NCI-H2227 (cell line): ENCODE results near the gene PTPN14.
"Not testable (repeated sequence)": the region's sequence is repeated elsewhere in the genome, so short reads cannot be mapped to it uniquely, and the experiment has no call there.

ENCODE experiments used
- DNase-seq: peaks from one replicate; lab custom pipeline; 2025; ENCODE audit not compliant: unreplicated experiment; lab: John Stamatoyannopoulos, UW

PTPN14 gene

GRCh38 chr1:214404571-214405213, 146.7 kb downstream of the PTPN14 start:
- no peak for DNase-seq

- no peak for DNase-seq
These were observed 147.2 kb downstream of the PTPN14 start for GRCh38 chr1:214404154-214404553.

- no peak for DNase-seq
These were observed 148.0 kb downstream of the PTPN14 start for GRCh38 chr1:214403431-214403830.

DNA sequence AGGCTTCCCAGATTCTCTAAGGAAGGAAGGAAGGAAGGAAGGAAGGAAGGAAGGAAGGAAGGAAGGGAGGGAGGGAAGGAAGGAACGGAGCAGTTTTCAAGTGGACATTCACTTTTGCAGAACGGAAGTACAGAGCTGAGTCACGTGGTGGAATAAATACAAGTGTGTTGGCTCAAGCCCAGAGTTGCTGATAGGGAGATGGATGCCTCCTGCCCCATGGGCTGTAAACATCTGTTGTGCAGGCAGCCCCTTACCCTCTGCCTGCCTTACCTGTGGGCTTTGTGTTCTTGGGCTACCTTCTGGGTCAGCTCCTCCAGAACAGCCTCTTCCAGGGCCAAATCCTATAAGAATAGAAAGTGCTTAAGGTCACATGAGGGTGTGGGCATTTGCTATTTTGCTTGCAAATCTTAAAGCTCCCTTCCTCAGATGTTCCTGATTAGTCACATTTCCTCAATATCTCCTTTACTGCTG, 148.8 kb downstream of the PTPN14 start:
- no peak for DNase-seq

GRCh38 chr1:214401666-214402065, 149.7 kb downstream of the PTPN14 start:
- no peak for DNase-seq

DNA sequence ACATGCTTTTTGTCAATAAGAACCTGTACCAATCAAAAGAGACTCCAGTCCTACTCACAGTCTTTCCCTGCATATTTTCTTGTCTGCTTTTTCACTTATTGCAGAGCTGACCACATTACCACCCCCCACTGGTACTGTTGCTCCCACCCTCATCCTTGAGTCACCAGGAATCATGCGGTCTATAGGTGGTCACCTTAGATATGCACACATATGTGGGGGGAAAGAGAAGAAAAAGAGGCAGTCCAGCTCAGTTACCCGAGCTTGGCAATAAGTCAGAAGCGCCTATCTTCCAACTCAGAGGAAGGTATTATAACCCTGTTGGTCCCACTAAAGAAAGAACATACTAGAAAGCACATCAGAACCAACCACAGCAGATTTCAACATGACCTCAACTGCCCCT, 151.3 kb downstream of the PTPN14 start:
- DNase-seq = no peak

- no peak for DNase-seq
These were observed 152.9 kb downstream of the PTPN14 start for GRCh38 chr1:214398490-214398889.

DNA sequence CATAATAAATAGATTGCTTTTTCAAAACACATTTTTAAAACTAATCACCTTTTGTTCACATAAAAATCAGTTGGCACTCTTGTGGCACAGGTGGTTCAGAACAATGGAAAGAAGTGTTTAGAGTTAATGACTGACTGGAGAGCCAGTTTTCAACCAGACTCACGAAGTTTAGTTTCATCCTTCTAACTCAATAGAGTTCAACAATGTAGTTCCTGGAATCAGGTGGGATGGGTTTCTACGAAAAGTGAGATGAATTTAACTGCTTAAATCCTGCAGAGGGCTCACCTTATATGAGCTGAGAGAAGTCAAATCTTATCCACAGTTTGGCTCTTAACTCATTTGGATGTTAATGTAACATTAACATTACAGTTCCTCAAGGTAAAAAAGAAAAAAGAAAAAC, 153.9 kb downstream of the PTPN14 start:
- no peak for DNase-seq

GRCh38 chr1:214396330-214396729, 155.1 kb downstream of the PTPN14 start:
- DNase-seq = no peak

DNA sequence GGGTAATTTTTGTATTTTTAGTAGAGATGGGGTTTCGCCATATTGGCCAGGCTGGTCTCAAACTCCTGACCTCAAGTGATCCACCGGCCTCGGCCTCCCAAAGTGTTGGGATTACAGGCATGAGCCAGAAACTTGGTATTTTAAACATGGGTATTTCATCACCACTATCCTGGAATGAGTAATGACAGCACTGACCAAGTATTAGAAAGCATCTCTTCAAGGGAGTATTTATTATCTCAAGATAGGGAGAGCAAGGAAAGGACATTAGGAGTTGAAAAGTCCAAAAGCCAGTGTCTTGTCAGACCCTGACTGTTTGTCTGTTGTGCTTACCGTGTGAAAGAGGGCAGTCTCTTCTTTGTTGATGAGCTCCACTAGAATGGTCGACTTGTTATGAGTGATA, 156.8 kb downstream of the PTPN14 start:
- not testable (repeated sequence) for DNase-seq

GRCh38 chr1:214393086-214393485, 158.3 kb downstream of the PTPN14 start:
- no peak for DNase-seq

GRCh38 chr1:214391873-214392645, 159.3 kb downstream of the PTPN14 start:
- DNase-seq = peak; percentile 49

GRCh38 chr1:214389734-214390133, 161.7 kb downstream of the PTPN14 start:
- no peak for DNase-seq

DNA sequence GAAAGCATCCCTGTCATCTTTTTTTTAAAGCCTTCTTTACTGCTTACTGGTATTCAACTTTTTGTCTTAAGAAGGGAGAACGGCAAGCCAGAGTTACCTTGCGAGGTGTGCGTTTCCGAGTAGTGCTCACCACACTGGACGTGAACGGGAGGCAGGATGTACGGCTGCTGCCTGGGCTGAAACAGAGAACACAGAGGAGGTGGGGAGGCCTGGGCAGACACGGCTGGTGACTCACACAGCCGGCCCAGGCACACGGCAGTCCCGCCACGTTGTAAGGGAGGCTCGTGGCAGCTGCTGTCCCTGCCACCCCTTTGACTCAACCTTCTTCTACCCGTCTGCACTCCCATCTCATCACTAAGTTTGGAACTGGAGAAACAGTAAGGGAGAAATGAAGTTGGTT, 164.7 kb downstream of the PTPN14 start:
- DNase-seq = no peak

DNA sequence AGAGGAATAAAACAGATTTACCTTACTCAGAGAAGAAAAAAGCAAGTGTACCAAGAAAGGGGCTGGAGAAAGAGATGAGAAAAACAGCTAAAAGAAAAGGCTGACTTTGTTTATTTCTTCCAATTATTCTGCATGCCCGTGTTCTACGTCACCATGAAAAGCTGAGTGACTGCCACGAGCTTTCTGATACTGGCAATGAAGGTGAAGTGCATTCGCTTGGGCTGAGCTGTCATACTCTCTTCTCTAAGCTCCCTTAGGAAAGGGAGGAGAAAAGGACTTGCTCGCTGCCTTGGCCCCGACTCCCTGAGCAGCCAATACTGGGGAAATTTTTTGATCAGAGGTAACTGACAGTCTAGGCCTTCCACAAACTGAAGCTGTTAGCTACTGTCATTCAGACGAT, 165.1 kb downstream of the PTPN14 start:
- DNase-seq = no peak

DNA sequence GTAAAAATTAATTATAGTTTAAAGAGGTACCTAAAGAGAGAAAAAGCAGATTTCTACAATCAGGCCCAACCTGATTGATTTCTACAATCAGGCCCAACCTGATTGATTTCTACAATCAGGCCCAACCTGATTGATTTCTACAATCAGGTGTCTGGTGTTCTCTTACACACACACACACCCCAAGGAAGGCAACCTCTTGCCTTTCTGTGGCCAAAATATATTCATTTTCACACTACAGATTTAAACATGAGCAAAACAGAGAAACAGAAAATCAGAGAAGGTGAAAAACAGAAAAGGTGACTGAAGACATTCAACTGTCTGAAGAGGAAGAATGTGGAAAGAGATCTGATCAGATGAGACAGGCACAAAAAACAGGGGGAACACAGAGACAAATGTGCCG, 166.0 kb downstream of the PTPN14 start:
- no peak for DNase-seq

GRCh38 chr1:214384373-214385079, 166.9 kb downstream of the PTPN14 start:
- DNase-seq = no peak

GRCh38 chr1:214383381-214384372, 167.7 kb downstream of the PTPN14 start:
- no peak for DNase-seq

DNA sequence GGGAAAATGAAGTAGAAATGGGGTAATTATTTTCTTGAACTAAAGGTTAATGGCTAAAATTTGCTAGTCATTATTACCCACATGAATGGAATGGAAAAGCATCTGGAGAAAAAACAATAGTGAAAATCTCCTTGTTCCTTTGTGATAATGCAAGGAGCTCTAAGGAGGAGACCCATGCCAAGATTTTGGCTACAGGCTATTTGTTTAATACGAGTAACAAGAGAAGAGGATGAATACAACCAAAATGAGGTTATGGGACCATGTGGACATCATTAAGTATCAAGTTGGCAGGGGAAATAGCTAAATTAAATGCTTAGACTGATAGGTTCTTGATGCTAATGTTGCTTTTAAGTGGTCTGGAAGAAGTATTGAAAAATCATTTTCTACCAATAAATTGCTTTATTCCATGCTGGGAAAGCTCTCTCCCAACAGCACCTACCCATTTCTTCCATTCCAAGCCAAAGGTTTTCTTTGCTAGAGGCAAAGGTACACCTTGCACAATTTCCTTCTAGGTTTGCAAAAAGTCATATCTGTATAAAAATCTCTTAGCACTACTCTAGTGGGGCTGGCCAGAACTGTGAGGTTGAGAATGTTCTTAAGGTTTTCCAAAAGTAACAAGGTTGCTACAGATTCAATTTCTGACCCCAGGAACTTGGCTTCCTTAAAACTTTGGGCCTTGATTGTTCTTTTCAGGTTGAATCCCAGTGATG, 170.3 kb downstream of the PTPN14 start:
- no peak for DNase-seq

DNA sequence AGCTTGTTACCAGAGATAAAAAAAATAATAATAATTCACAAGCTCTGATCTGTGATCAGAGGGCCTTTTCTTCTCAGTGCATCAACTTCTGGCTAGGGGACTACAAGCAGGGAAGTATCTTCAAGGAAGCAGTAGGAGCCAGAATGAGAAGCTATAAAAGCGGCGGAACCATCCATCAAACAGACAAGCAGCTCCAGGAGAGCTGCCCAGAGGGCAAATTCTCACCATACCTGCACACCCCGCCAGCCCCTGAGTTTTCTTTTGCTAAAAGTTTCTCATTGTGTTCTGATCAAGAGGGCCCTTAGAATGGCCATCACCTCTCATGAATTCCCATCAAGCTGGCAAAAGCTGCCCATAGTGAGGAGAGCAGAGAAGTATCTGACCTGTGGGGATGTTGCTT, 171.0 kb downstream of the PTPN14 start:
- DNase-seq = no peak
